ENCODE measurements around the gene GID8. TPM values are rescaled to one million over a fixed set of nuclear protein-coding genes. Genes with fewer than 3 reads are reported as not detected.

Gene GID8
- total and polyA plus RNA-seq, 8 donors: 24.5 to 52.6 (median 47.6) TPM

GRCh38 chr20:62976886-62977285, 38.9 kb downstream of the GID8 start:
- Histone ChIP-seq H3K27ac (no peak overlapping the region), H3K4me3 (no peak overlapping the region), H3K27me3 (peaks cover 60 to 96% of the 10 kb centered on the region in 2 donors), H3K4me1 (peaks cover 4 to 8% of the 10 kb centered on the region in 2 donors), H3K9me3 (no peaks in the 10 kb centered on the region), H3K36me3 (no peaks in the 10 kb centered on the region)
- intact Hi-C loops (cut with DNase I): no loop called here
- no peak for TF ChIP-seq CTCF (IDR thresholded peaks at IDR 0.05)
- DNase-seq: no peak
- ATAC-seq: no peak

- intact Hi-C loops (cut with DNase I): no loop called here
- no peaks in the 10 kb centered on the region for H3K9me3 ChIP-seq
- H3K36me3 ChIP-seq: no peaks in the 10 kb centered on the region
- ATAC-seq (no peak), DNase-seq (no peak)
- H3K4me1 ChIP-seq: peaks cover 0 to 4% of the 10 kb centered on the region in 2 donors
- no peak for TF ChIP-seq CTCF (IDR thresholded peaks at IDR 0.05)
- peaks cover 56 to 100% of the 10 kb centered on the region in 2 donors for H3K27me3 ChIP-seq
- H3K4me3 ChIP-seq: no peak overlapping the region
- no peak overlapping the region for H3K27ac ChIP-seq
Measured at GRCh38 chr20:62977613-62978560, 39.9 kb downstream of the GID8 start.

- Histone ChIP-seq H3K36me3 (no peaks in the 10 kb centered on the region), H3K9me3 (no peaks in the 10 kb centered on the region), H3K27ac (no peak overlapping the region), H3K4me1 (no peaks in the 10 kb centered on the region), H3K27me3 (peaks cover 50 to 100% of the 10 kb centered on the region in 2 donors), H3K4me3 (no peak overlapping the region)
- intact Hi-C loops (cut with DNase I): no loop called here
- TF ChIP-seq CTCF (IDR thresholded peaks at IDR 0.05): no peak
- no peak for ATAC-seq
- no peak for DNase-seq
Measured at GRCh38 chr20:62978561-62978943, 40.6 kb downstream of the GID8 start.

- DNase-seq (no peak), ATAC-seq (no peak)
- intact Hi-C loops (cut with DNase I): no loop called here
- no peak for TF ChIP-seq CTCF (IDR thresholded peaks at IDR 0.05)
- no peak overlapping the region for H3K4me3 ChIP-seq
- no peaks in the 10 kb centered on the region for H3K9me3 ChIP-seq
- H3K4me1 ChIP-seq: no peaks in the 10 kb centered on the region
- H3K27me3 ChIP-seq: peaks cover 43 to 100% of the 10 kb centered on the region in 2 donors
- H3K36me3 ChIP-seq: no peaks in the 10 kb centered on the region
- no peak overlapping the region for H3K27ac ChIP-seq
Measured at GRCh38 chr20:62979310-62979709, 41.4 kb downstream of the GID8 start.

- Histone ChIP-seq H3K27me3 (peaks cover 37 to 100% of the 10 kb centered on the region in 2 donors), H3K9me3 (no peaks in the 10 kb centered on the region), H3K4me3 (no peak overlapping the region), H3K4me1 (no peaks in the 10 kb centered on the region), H3K36me3 (no peaks in the 10 kb centered on the region), H3K27ac (no peak overlapping the region)
- DNase-seq: no peak
- ATAC-seq: no peak
- no peak for TF ChIP-seq CTCF (IDR thresholded peaks at IDR 0.05)
- intact Hi-C loops (cut with DNase I): no loop called here
Measured at GRCh38 chr20:62979876-62980373, 42.0 kb downstream of the GID8 start.
